ENCODE data around the gene IGSF22.
"Not testable (repeated sequence)": the region's sequence is repeated elsewhere in the genome, so short reads cannot be mapped to it uniquely, and the experiment has no call there.

Gene IGSF22

DNA sequence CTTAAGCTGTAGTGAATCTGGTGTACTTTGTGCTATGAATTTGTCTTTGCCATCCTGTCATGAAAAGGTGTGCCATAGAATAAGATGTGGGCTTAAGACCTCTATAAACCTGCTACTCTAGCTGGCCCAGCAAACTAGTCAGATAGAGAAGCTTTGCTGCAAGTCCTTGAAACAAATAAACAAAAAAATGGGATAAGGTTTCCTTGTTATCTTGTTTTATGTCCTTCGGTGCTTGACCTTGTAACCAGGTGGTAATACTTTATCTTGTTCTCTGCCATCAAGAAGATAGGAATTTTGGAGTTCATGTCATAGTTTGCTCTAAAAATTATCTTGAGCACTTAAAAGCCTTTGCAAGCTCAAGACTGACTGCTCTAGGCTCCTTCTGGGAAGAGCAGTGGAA, 41.7 kb downstream of the IGSF22 start:
- DNase-seq (ENCODE audit: low read depth), result no peak
- no peak overlapping the region for H3K4me3 ChIP-seq (ENCODE audit: low read depth, low read length)
- TF ChIP-seq, protein P1, sequence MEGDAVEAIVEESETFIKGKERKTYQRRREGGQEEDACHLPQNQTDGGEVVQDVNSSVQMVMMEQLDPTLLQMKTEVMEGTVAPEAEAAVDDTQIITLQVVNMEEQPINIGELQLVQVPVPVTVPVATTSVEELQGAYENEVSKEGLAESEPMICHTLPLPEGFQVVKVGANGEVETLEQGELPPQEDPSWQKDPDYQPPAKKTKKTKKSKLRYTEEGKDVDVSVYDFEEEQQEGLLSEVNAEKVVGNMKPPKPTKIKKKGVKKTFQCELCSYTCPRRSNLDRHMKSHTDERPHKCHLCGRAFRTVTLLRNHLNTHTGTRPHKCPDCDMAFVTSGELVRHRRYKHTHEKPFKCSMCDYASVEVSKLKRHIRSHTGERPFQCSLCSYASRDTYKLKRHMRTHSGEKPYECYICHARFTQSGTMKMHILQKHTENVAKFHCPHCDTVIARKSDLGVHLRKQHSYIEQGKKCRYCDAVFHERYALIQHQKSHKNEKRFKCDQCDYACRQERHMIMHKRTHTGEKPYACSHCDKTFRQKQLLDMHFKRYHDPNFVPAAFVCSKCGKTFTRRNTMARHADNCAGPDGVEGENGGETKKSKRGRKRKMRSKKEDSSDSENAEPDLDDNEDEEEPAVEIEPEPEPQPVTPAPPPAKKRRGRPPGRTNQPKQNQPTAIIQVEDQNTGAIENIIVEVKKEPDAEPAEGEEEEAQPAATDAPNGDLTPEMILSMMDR (IDR thresholded peaks at IDR 0.05; ENCODE audit: insufficient read depth, low read depth, low read length, missing control alignments), result no peak

- TF ChIP-seq, protein P1 (IDR thresholded peaks at IDR 0.05; ENCODE audit: insufficient read depth, low read depth, low read length, missing control alignments), result no peak
- no peak for DNase-seq (ENCODE audit: low read depth)
- H3K4me3 ChIP-seq (ENCODE audit: low read depth, low read length), result no peak overlapping the region
Observed at GRCh38 chr11:18682466-18682865, 43.5 kb downstream of the IGSF22 start.

DNA sequence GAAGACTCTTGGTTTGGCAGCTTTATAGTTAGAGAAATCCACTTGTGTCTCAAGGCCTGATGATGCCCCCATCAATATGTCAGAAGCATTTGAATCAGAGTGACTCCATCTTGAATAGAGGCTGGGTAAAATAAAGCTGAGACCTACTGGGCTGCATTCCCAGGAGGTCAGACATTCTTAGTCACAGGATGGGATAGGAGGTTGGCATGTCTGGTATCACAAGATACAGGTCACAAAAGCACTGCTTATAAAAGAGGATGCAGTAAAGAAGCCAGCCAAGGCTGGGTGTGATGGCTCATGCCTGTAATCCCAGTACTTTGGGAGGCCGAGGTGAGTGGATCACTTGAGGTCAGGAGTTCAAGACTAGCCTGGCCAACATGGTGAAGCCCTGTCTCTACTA, 44.0 kb downstream of the IGSF22 start:
- not testable (repeated sequence) for H3K4me3 ChIP-seq (ENCODE audit: low read depth, low read length); DNase-seq (ENCODE audit: low read depth)

GRCh38 chr11:18677560-18677959, 48.4 kb downstream of the IGSF22 start:
- no peak for DNase-seq (ENCODE audit: low read depth)
- no peak overlapping the region for H3K4me3 ChIP-seq (ENCODE audit: low read depth, low read length)
- TF ChIP-seq, protein P1 (IDR thresholded peaks at IDR 0.05; ENCODE audit: insufficient read depth, low read depth, low read length, missing control alignments), result no peak

GRCh38 chr11:18676803-18677202, 49.2 kb downstream of the IGSF22 start:
- TF ChIP-seq, protein P1 (IDR thresholded peaks at IDR 0.05; ENCODE audit: insufficient read depth, low read depth, low read length, missing control alignments), result no peak
- H3K4me3 ChIP-seq (ENCODE audit: low read depth, low read length), result no peak overlapping the region
- DNase-seq (ENCODE audit: low read depth), result no peak

DNA sequence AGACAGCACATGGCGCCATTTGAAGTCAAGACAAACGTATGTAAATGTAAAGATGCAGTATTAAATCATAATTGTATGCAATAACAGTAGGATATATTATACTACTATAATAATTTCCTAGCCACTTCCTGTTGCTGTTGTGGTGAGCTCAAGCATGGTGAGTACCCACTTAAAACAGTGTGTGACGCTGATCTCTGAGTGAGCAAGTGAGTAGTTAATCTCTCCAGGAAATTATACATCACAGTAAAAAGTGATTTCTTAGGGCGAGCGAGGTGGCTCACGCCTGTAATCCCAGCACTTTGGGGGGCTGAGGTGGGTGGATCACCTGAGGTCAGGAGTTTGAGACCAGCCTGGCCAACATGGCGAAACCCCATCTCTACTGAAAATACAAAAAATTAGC, 53.8 kb downstream of the IGSF22 start:
- peak; percentile 4 for DNase-seq (ENCODE audit: low read depth)
- not testable (repeated sequence) for H3K4me3 ChIP-seq (ENCODE audit: low read depth, low read length)

- TF ChIP-seq, protein P1 (IDR thresholded peaks at IDR 0.05; ENCODE audit: insufficient read depth, low read depth, low read length, missing control alignments), result no peak
Observed at GRCh38 chr11:18671246-18671645, 54.7 kb downstream of the IGSF22 start.

GRCh38 chr11:18669711-18670110, 56.3 kb downstream of the IGSF22 start:
- DNase-seq (ENCODE audit: low read depth), result no peak
- TF ChIP-seq, protein P1 (IDR thresholded peaks at IDR 0.05; ENCODE audit: insufficient read depth, low read depth, low read length, missing control alignments), result no peak
- H3K4me3 ChIP-seq (ENCODE audit: low read depth, low read length), result no peak overlapping the region

More at GRCh38 chr11:18671246-18671645, 54.7 kb downstream of the IGSF22 start:
- no peak for DNase-seq (ENCODE audit: low read depth)
- H3K4me3 ChIP-seq (ENCODE audit: low read depth, low read length), result no peak overlapping the region

Measured in GM12865 (cell line).